HG02571 (cell line): Measurements from ENCODE around the gene NIPAL3.
"Not testable (repeated sequence)": the region's sequence is repeated elsewhere in the genome, so short reads cannot be mapped to it uniquely, and the experiment has no call there.

Source experiments
- ATAC-seq: cut with Tn5 transposase; IDR thresholded peaks from one replicate; pipeline ENCODE4 v1.9.1; 2021; ENCODE audit warnings: mild to moderate bottlenecking, moderate library complexity; ENCODE audit not compliant: unreplicated experiment

NIPAL3 gene

GRCh38 chr1:24421502-24421901 is 5.9 kb downstream of the NIPAL3 start:
- ATAC-seq, result no peak

GRCh38 chr1:24424207-24424606 is 8.6 kb downstream of the NIPAL3 start:
- ATAC-seq, result no peak

GRCh38 chr1:24424990-24425389 is 9.4 kb downstream of the NIPAL3 start:
- no peak for ATAC-seq

- no peak for ATAC-seq
These were observed 9.8 kb downstream of the NIPAL3 start for GRCh38 chr1:24425441-24425840.

- ATAC-seq, result no peak
These were observed 10.3 kb downstream of the NIPAL3 start for GRCh38 chr1:24425922-24426321.

GRCh38 chr1:24426744-24427544 is 11.3 kb downstream of the NIPAL3 start:
- ATAC-seq, result no peak

- ATAC-seq, result no peak
These were observed 11.9 kb downstream of the NIPAL3 start for GRCh38 chr1:24427545-24427862.

- ATAC-seq, result no peak
These were observed 20.3 kb downstream of the NIPAL3 start for GRCh38 chr1:24435782-24436365.

GRCh38 chr1:24437631-24438396 is 22.2 kb downstream of the NIPAL3 start:
- ATAC-seq, result no peak

- ATAC-seq, result no peak
These were observed 22.9 kb downstream of the NIPAL3 start for GRCh38 chr1:24438423-24438901.

- no peak for ATAC-seq
These were observed 24.8 kb downstream of the NIPAL3 start for GRCh38 chr1:24440436-24440835.

GRCh38 chr1:24441480-24441879 is 25.9 kb downstream of the NIPAL3 start:
- no peak for ATAC-seq

GRCh38 chr1:24441996-24442668 is 26.5 kb downstream of the NIPAL3 start:
- no peak for ATAC-seq

GRCh38 chr1:24442764-24443163 is 27.2 kb downstream of the NIPAL3 start:
- ATAC-seq, result no peak

GRCh38 chr1:24443241-24443656 is 27.6 kb downstream of the NIPAL3 start:
- no peak for ATAC-seq

- ATAC-seq, result not testable (repeated sequence)
These were observed 30.8 kb downstream of the NIPAL3 start for GRCh38 chr1:24446446-24446845.

GRCh38 chr1:24450316-24450715 is 34.7 kb downstream of the NIPAL3 start:
- ATAC-seq, result no peak

GRCh38 chr1:24450857-24451397 is 35.3 kb downstream of the NIPAL3 start:
- no peak for ATAC-seq

GRCh38 chr1:24451746-24452145 is 36.1 kb downstream of the NIPAL3 start:
- no peak for ATAC-seq

- ATAC-seq, result no peak
These were observed 37.4 kb downstream of the NIPAL3 start for GRCh38 chr1:24452922-24453485.

GRCh38 chr1:24454673-24455072 is 39.1 kb downstream of the NIPAL3 start:
- no peak for ATAC-seq
